ENCODE measurements around the gene SPG11.
"Not testable (repeated sequence)": the region's sequence is repeated elsewhere in the genome, so short reads cannot be mapped to it uniquely, and the experiment has no call there.

SPG11 gene

DNA sequence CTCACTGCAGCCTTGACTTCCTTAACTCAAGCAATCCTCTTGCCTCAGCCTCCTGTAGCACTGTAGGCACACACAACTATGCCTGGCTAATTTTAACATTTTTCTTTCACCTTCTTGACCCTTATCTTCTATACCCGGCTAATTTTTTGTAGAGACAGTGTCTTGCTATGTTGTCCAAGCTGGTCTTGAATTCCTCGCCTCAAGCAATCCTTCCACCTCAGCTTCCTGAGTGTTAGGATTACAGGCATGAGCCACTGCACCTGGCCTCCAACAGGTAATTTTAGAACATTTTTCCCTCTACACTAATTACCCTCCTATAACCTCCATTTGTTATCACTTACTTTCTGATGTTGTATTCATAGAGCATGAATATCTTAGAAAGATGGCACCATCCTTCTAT lies 60.3 kb downstream of the SPG11 start:
- no peak for DNase-seq

GRCh38 chr15:44598892-44599291 lies 64.6 kb downstream of the SPG11 start:
- no peak for DNase-seq

DNA sequence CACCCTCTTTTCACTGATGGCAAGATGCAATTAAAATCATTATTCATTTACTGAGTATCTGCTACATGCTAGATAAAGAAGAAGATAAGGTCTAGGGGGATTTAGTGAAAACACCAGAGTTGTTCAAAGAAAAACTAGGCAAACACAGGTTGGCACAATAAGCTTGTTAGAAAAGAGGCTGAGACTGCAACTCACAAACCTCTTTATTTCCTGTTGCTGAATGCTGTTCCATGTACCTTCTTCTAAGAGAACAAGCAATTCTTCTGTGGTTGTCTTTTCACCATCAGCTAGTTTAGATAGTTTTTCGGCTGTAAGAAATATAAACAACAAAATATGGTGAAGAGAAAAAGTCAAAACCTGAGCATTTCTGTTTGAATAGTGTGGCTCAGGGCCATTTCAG lies 65.4 kb downstream of the SPG11 start:
- DNase-seq = no peak

GRCh38 chr15:44596511-44597010 lies 66.9 kb downstream of the SPG11 start:
- DNase-seq = no peak

- DNase-seq = no peak
Measured at GRCh38 chr15:44595656-44596510, 67.6 kb downstream of the SPG11 start.

GRCh38 chr15:44595246-44595645 lies 68.2 kb downstream of the SPG11 start:
- no peak for DNase-seq

- peak in 1 of 4 experiments; percentile 1 for DNase-seq
Measured at GRCh38 chr15:44593042-44593736, 70.3 kb downstream of the SPG11 start.

GRCh38 chr15:44591326-44591725 lies 72.1 kb downstream of the SPG11 start:
- no peak for DNase-seq

GRCh38 chr15:44588541-44588940 lies 74.9 kb downstream of the SPG11 start:
- DNase-seq = no peak

GRCh38 chr15:44585633-44586032 lies 77.8 kb downstream of the SPG11 start:
- no peak for DNase-seq

DNA sequence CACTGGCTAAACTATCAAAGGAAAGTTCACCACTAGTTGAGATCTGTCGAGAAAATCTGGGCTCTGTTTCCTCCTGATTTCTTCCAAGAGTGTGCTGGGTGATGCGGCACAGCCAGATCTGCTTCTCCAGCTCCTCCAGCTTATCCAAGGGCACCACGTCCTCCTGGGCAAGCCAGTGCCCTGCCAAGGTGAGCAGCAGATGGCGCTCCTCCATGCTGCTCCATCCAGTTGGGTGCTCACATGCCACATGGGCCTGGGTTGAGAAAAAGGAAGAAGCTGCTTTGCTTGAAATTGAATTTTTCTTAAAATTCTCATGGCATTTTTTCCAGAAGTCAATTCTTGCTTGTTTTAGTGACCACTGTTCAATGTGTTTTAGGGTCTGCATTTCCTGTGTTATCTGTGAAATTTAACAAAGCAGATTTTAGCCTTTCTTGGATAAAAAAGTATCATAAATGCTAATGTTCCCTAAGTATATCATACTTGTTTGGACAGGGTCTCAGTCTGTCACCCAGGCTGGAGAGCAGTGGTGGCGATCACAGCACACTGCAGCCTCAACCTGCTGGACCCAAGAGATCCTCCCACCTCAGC lies 79.2 kb downstream of the SPG11 start:
- DNase-seq = peak in 3 of 4 experiments; percentile 12 to 50 (median 29)

GRCh38 chr15:44580105-44580504 lies 83.4 kb downstream of the SPG11 start:
- DNase-seq = no peak

- DNase-seq = no peak
Measured at GRCh38 chr15:44574734-44575133, 88.7 kb downstream of the SPG11 start.

- no peak for DNase-seq
Measured at GRCh38 chr15:44573386-44573785, 90.1 kb downstream of the SPG11 start.

DNA sequence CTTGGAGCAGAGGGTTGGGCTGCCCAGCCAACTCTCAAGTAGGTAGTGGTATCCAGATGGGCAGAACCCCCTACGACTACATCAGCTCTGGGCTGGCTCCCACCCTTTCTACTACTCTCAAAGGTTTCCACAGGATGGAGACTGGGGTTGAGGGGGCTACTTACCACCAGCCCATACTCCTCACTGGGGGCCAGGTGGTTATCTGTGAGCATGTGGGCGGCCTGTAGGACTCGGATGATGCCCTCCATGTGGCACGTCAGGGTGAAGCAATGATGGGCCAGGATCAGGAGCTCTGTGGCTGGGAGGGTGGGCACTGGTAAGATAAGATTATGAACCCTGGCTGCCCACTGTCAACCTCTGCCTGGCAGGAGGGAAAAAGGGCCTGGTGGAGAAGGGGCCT lies 93.1 kb downstream of the SPG11 start:
- no peak for DNase-seq

GRCh38 chr15:44569316-44569715 lies 94.1 kb downstream of the SPG11 start:
- DNase-seq = no peak

DNA sequence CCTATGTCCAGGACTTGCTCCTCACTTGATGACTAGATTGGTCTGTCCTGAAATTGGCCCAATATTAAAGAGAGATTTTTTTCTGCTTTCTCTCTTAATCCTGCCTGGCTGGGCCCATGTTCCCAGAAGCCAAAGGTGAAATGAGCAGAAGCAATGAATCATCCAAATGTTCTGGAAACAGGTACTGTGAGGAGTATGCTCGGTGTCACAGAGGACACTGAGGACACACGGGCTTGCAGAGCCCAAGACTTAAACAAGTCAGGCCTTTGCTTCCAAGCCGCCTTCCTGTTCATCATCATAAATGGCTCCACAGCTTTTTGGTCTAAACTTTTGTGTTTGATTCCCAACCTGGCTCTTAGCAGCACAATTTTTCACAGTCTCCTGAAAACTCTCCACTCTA lies 95.1 kb downstream of the SPG11 start:
- DNase-seq = no peak

- no peak for DNase-seq
Measured at GRCh38 chr15:44566155-44566540, 97.3 kb downstream of the SPG11 start.

- no peak for DNase-seq
Measured at GRCh38 chr15:44565387-44566154, 97.9 kb downstream of the SPG11 start.

GRCh38 chr15:44560926-44561325 lies 102.5 kb downstream of the SPG11 start:
- DNase-seq = not testable (repeated sequence)

DNA sequence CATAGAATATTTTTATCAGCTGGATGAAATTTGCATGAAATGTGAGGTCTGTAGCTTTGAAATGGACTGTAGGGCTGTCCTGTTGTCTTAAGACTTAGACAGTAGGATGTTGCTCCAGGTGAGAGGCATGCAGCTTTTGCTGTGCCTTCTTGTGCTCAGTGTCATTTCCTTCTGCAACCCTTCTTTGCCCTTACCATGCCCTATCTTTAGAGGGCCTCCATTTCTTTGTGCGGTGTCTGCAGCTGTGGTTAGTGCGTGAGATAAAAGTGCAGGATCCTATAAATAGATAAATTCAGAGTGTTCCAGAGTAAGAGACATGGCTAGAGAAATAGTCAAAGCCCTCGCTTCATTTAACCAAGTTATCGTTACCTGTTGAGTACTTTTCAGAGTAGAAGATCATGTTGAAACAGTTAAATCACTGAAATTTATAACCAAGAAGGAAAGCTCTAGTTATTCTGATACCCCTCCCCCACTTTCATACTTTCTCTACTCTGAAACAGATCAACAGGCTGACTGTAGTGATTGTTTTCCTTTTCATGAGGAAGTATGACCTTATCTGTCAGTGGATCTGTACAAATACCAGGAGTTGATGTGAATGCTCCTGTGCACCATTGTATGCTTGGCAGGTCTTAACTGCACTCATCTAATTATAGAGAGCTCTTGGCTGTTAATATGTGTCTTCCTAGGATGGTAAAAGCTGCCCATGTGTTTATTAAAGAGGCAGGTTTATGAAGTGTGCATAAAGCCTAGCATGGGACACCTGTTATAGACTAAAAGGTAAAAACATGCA lies 108.3 kb downstream of the SPG11 start:
- DNase-seq = no peak

- DNase-seq = no peak
Measured at GRCh38 chr15:44550734-44551133, 112.7 kb downstream of the SPG11 start.

Data from activated naive CD4-positive, alpha-beta T cell (primary cell).